ENCODE measurements around the gene SDF4. TPM values are rescaled to one million over a fixed set of nuclear protein-coding genes. Genes with fewer than 3 reads are reported as not detected.

The SDF4 gene
- total and polyA plus RNA-seq, 2 experiments from 2014 or later = 45.0 to 62.6 TPM

DNA sequence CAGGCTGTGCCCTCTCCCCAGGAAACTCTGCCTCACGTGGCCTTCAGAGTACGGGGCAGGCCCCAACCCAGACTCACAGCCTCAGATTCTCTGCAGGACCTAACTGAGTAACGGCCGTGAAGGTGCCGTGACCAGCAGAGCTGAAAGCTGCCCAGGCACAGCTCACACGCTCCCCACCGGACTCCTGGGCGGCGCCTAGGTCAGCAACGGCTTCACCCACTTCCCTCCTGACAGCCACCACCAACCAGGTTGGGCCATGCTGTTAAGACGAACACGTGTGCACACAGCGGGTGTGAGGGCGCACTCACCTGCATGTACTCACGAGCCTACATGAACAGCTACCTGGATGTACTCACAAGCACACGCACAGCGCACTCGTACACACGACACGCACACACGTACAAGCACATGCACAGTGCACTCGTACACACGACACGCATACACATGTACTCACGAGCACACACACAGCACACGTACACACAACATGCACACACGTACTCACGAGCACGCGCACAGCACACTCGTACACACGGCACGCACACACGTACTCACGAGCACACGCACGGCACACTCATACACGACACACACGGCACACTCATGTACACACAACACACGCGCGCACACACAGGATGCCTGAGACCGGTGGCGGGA, 9.1 kb downstream of the SDF4 start:
- peaks cover 36% of the 10 kb centered on the region for H3K36me3 Mint-ChIP-seq (ENCODE audit: low read depth)
- H3K9me2 ChIP-seq (ENCODE audit: insufficient read depth) = no peaks in the 10 kb centered on the region
- peak overlapping the region; percentile 51; the same call in 1 of the 2 replicates for H3K27ac Mint-ChIP-seq
- TF ChIP-seq, protein P1, sequence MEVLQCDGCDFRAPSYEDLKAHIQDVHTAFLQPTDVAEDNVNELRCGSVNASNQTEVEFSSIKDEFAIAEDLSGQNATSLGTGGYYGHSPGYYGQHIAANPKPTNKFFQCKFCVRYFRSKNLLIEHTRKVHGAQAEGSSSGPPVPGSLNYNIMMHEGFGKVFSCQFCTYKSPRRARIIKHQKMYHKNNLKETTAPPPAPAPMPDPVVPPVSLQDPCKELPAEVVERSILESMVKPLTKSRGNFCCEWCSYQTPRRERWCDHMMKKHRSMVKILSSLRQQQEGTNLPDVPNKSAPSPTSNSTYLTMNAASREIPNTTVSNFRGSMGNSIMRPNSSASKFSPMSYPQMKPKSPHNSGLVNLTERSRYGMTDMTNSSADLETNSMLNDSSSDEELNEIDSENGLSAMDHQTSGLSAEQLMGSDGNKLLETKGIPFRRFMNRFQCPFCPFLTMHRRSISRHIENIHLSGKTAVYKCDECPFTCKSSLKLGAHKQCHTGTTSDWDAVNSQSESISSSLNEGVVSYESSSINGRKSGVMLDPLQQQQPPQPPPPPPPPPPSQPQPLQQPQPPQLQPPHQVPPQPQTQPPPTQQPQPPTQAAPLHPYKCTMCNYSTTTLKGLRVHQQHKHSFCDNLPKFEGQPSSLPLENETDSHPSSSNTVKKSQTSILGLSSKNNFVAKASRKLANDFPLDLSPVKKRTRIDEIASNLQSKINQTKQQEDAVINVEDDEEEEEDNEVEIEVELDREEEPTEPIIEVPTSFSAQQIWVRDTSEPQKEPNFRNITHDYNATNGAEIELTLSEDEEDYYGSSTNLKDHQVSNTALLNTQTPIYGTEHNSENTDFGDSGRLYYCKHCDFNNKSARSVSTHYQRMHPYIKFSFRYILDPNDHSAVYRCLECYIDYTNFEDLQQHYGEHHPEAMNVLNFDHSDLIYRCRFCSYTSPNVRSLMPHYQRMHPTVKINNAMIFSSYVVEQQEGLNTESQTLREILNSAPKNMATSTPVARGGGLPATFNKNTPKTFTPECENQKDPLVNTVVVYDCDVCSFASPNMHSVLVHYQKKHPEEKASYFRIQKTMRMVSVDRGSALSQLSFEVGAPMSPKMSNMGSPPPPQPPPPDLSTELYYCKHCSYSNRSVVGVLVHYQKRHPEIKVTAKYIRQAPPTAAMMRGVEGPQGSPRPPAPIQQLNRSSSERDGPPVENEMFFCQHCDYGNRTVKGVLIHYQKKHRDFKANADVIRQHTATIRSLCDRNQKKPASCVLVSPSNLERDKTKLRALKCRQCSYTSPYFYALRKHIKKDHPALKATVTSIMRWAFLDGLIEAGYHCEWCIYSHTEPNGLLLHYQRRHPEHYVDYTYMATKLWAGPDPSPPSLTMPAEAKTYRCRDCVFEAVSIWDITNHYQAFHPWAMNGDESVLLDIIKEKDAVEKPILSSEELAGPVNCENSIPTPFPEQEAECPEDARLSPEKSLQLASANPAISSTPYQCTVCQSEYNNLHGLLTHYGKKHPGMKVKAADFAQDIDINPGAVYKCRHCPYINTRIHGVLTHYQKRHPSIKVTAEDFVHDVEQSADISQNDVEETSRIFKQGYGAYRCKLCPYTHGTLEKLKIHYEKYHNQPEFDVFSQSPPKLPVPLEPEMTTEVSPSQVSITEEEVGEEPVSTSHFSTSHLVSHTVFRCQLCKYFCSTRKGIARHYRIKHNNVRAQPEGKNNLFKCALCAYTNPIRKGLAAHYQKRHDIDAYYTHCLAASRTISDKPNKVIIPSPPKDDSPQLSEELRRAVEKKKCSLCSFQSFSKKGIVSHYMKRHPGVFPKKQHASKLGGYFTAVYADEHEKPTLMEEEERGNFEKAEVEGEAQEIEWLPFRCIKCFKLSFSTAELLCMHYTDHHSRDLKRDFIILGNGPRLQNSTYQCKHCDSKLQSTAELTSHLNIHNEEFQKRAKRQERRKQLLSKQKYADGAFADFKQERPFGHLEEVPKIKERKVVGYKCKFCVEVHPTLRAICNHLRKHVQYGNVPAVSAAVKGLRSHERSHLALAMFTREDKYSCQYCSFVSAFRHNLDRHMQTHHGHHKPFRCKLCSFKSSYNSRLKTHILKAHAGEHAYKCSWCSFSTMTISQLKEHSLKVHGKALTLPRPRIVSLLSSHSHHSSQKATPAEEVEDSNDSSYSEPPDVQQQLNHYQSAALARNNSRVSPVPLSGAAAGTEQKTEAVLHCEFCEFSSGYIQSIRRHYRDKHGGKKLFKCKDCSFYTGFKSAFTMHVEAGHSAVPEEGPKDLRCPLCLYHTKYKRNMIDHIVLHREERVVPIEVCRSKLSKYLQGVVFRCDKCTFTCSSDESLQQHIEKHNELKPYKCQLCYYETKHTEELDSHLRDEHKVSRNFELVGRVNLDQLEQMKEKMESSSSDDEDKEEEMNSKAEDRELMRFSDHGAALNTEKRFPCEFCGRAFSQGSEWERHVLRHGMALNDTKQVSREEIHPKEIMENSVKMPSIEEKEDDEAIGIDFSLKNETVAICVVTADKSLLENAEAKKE (CRISPR knock-in tag; IDR thresholded peaks at IDR 0.05) = no peak
- TF ChIP-seq EZH2phosphoT487 (IDR thresholded peaks at IDR 0.05; ENCODE audit: unreplicated experiment) = no peak
- DNase-seq (ENCODE audit: low spot score) (no peak), ATAC-seq (no peak)
- no peaks in the 10 kb centered on the region for H3K79me2 ChIP-seq (replicated peaks; ENCODE audit: insufficient read depth)
- H3K27me3 ChIP-seq (ENCODE audit: insufficient read depth) = no peaks in the 10 kb centered on the region
- H3K4me2 ChIP-seq = no peak overlapping the region
- H3K4me1 Mint-ChIP-seq = no peaks in the 10 kb centered on the region
- peaks cover 11% of the 10 kb centered on the region for H3K27me3 Mint-ChIP-seq (ENCODE audit: insufficient read depth, low read depth, poor library complexity)
- H3K4me1 ChIP-seq (ENCODE audit: insufficient read depth) = no peaks in the 10 kb centered on the region
- no peak overlapping the region for H3K4me3 Mint-ChIP-seq
- H3K36me3 ChIP-seq (ENCODE audit: insufficient read depth) = peaks cover 3% of the 10 kb centered on the region; the same call in 1 of the 2 replicates
- no peak overlapping the region for H2AFZ ChIP-seq
- H3F3A ChIP-seq (replicated peaks; ENCODE audit: low read depth) = no peaks in the 10 kb centered on the region
- no peak overlapping the region for H3K27ac ChIP-seq (ENCODE audit: low read depth)
- H4K20me1 ChIP-seq (replicated peaks; ENCODE audit: insufficient read depth) = peaks cover 5% of the 10 kb centered on the region; the same call in 1 of the 2 replicates
- no peaks in the 10 kb centered on the region; the same call in 2 of the 3 replicates for H3K9me3 Mint-ChIP-seq
- no peak overlapping the region for H3K4me3 ChIP-seq

GRCh38 chr1:1221887-1222574, 9.8 kb downstream of the SDF4 start:
- no peak for ATAC-seq
- Histone ChIP-seq H2AFZ (no peak overlapping the region), H3K79me2 (replicated peaks; ENCODE audit: insufficient read depth) (no peaks in the 10 kb centered on the region), H3K4me3 (no peak overlapping the region), H3K27ac (ENCODE audit: low read depth) (no peak overlapping the region), H3K36me3 (ENCODE audit: insufficient read depth) (peaks cover 4% of the 10 kb centered on the region; the same call in 1 of the 2 replicates), H3F3A (replicated peaks; ENCODE audit: low read depth) (no peaks in the 10 kb centered on the region), H3K4me1 (ENCODE audit: insufficient read depth) (no peaks in the 10 kb centered on the region), H3K9me2 (ENCODE audit: insufficient read depth) (no peaks in the 10 kb centered on the region), H4K20me1 (replicated peaks; ENCODE audit: insufficient read depth) (peaks cover 5% of the 10 kb centered on the region; the same call in 1 of the 2 replicates), H3K27me3 (ENCODE audit: insufficient read depth) (no peaks in the 10 kb centered on the region), H3K4me2 (no peak overlapping the region)
- peaks cover 11% of the 10 kb centered on the region for H3K27me3 Mint-ChIP-seq (ENCODE audit: insufficient read depth, low read depth, poor library complexity)
- peaks cover 34% of the 10 kb centered on the region for H3K36me3 Mint-ChIP-seq (ENCODE audit: low read depth)
- H3K4me3 Mint-ChIP-seq = no peak overlapping the region
- no peak overlapping the region for H3K27ac Mint-ChIP-seq
- DNase-seq (ENCODE audit: low spot score) = no peak
- no peaks in the 10 kb centered on the region for H3K4me1 Mint-ChIP-seq
- H3K9me3 Mint-ChIP-seq = no peaks in the 10 kb centered on the region; the same call in 2 of the 3 replicates
- TF ChIP-seq ZNF114 (CRISPR knock-in tag; IDR thresholded peaks at IDR 0.05) (no peak), CTCF (conservative IDR thresholded peaks at IDR 0.05; ENCODE audit: low read depth in 2 of 2) (no peak), JUNB (IDR thresholded peaks at IDR 0.05; ENCODE audit: unreplicated experiment) (no peak)
